ENCODE data around the gene NNT.
"Not testable (repeated sequence)": the region's sequence is repeated elsewhere in the genome, so short reads cannot be mapped to it uniquely, and the experiment has no call there.

The NNT gene

GRCh38 chr5:43666728-43667127 lies 63.7 kb downstream of the NNT start:
- DNase-seq (ENCODE audit: low read depth): not testable (repeated sequence)

- DNase-seq (ENCODE audit: low read depth): not testable (repeated sequence)
These were observed 64.4 kb downstream of the NNT start for GRCh38 chr5:43667379-43667778.

GRCh38 chr5:43674536-43674935 lies 71.6 kb downstream of the NNT start:
- no peak for DNase-seq (ENCODE audit: low read depth)

GRCh38 chr5:43675357-43675756 lies 72.4 kb downstream of the NNT start:
- no peak for DNase-seq (ENCODE audit: low read depth)

GRCh38 chr5:43676083-43676840 lies 73.3 kb downstream of the NNT start:
- DNase-seq (ENCODE audit: low read depth): no peak

GRCh38 chr5:43677253-43677652 lies 74.3 kb downstream of the NNT start:
- DNase-seq (ENCODE audit: low read depth): no peak

GRCh38 chr5:43679214-43679613 lies 76.2 kb downstream of the NNT start:
- DNase-seq (ENCODE audit: low read depth): no peak

GRCh38 chr5:43680286-43680685 lies 77.3 kb downstream of the NNT start:
- DNase-seq (ENCODE audit: low read depth): no peak

- DNase-seq (ENCODE audit: low read depth): no peak
These were observed 81.0 kb downstream of the NNT start for GRCh38 chr5:43683884-43684471.

- no peak for DNase-seq (ENCODE audit: low read depth)
These were observed 82.4 kb downstream of the NNT start for GRCh38 chr5:43685252-43685950.

- DNase-seq (ENCODE audit: low read depth): no peak
These were observed 84.3 kb downstream of the NNT start for GRCh38 chr5:43687275-43687674.

- DNase-seq (ENCODE audit: low read depth): no peak
These were observed 88.3 kb downstream of the NNT start for GRCh38 chr5:43691275-43691674.

- DNase-seq (ENCODE audit: low read depth): no peak
These were observed 88.9 kb downstream of the NNT start for GRCh38 chr5:43691893-43692292.

- DNase-seq (ENCODE audit: low read depth): no peak
These were observed 90.4 kb downstream of the NNT start for GRCh38 chr5:43693411-43693810.

GRCh38 chr5:43694027-43694426 lies 91.0 kb downstream of the NNT start:
- no peak for DNase-seq (ENCODE audit: low read depth)

- not testable (repeated sequence) for DNase-seq (ENCODE audit: low read depth)
These were observed 93.5 kb downstream of the NNT start for GRCh38 chr5:43696444-43696843.

GRCh38 chr5:43699910-43700309 lies 96.9 kb downstream of the NNT start:
- DNase-seq (ENCODE audit: low read depth): no peak

- no peak for DNase-seq (ENCODE audit: low read depth)
These were observed 97.6 kb downstream of the NNT start for GRCh38 chr5:43700601-43701000.

- DNase-seq (ENCODE audit: low read depth): no peak
These were observed 98.2 kb downstream of the NNT start for GRCh38 chr5:43701227-43701626.

- no peak for DNase-seq (ENCODE audit: low read depth)
These were observed 99.3 kb downstream of the NNT start for GRCh38 chr5:43702293-43702692.

- no peak for DNase-seq (ENCODE audit: low read depth)
These were observed 99.8 kb downstream of the NNT start for GRCh38 chr5:43702815-43703214.

- DNase-seq (ENCODE audit: low read depth): no peak
These were observed 101.3 kb downstream of the NNT start for GRCh38 chr5:43704243-43704642.

- not testable (repeated sequence) for DNase-seq (ENCODE audit: low read depth)
These were observed 103.6 kb downstream of the NNT start for GRCh38 chr5:43706576-43706975.
